Esophagus squamous epithelium (tissue), 5 donors: ENCODE data around the gene ATP10B. TPM values are rescaled to one million over a fixed set of nuclear protein-coding genes. Genes with fewer than 3 reads are reported as not detected.

ENCODE experiments used
- DNase-seq: peaks from one replicate; lab custom pipeline; 2025; lab: John Stamatoyannopoulos, UW
- H3K27ac ChIP-seq, 4 donors: fragments of 200-600 bp; sonication (generic); one replicate each; pipeline ENCODE4 v1.5.1; 2016 to 2019; ENCODE audit warnings: mild to moderate bottlenecking in 1 of 4
- H3K27me3 ChIP-seq, 4 donors: fragments of 200-600 bp; sonication (generic); 1 replicate in 3 of 4; 2 replicates in 1 of 4; pipeline versions ENCODE4 v1.5.1 to v1.6.0; 2017 to 2021; ENCODE audit warnings: antibody characterized with exemption in 1 of 4
- H3K36me3 ChIP-seq, 3 donors: fragments of 200-600 bp; sonication (generic); one replicate each; pipeline ENCODE4 v1.5.1; 2016 to 2019
- H3K4me1 ChIP-seq, 3 donors: fragments of 200-600 bp; sonication (generic); one replicate each; pipeline ENCODE4 v1.5.1; 2017 to 2019
- H3K4me3 ChIP-seq, 4 donors: fragments of 200-600 bp; sonication (generic); 1 replicate in 3 of 4; 2 replicates in 1 of 4; pipeline ENCODE4 v1.5.1; 2016 to 2019; ENCODE audit warnings: mild to moderate bottlenecking in 2 of 4, moderate library complexity in 1 of 4
- H3K9me3 ChIP-seq, 3 donors: fragments of 200-600 bp; sonication (generic); one replicate each; pipeline ENCODE4 v1.5.1; 2016 to 2019
- CTCF ChIP-seq, 6 experiments: fragments of 450-650 bp in 4 of 6; fragments of 200-600 bp in 2 of 6; sonication (generic) in 2 of 6; IDR thresholded peaks; one replicate each; pipeline ENCODE4 v1.5.1; 2016 to 2019; ENCODE audit warnings: antibody characterized with exemption in 6 of 6, mild to moderate bottlenecking in 4 of 6, moderate library complexity in 4 of 6
- POLR2A ChIP-seq, 4 donors: fragments of 450-650 bp; IDR thresholded peaks; one replicate each; pipeline ENCODE4 v1.6.1; 2017; ENCODE audit warnings: antibody characterized with exemption in 4 of 4, mild to moderate bottlenecking in 4 of 4, moderate library complexity in 3 of 4
- WGBS, 2 donors: methylation state at CpG; one replicate each; pipeline ENCODE4 v1.1.5; 2018; 5-methylcytosine and 5-hydroxymethylcytosine counted together
- intact Hi-C: fragments of 100-400 bp; cut with DNase I; formaldehyde crosslinking; loops from one replicate; pipeline ENCODE4 v1.15.0; 2022
- total RNA-seq, 4 donors: library from RNA; depleted of rRNA; stranded (reverse); fragments of >200 nt; gene quantifications; one replicate each; pipeline ENCODE4 v1.1.0, GENCODE V29; 2016
- donor health status: DM: yes; HTN: yes; CAD: no.

Gene ATP10B
- total RNA-seq, 4 donors from 2014 or later = 6.1 to 26.6 (median 14.4) TPM

- Histone ChIP-seq H3K36me3 (no peaks in the 10 kb centered on the region), H3K4me1 (no peaks in the 10 kb centered on the region), H3K27me3 (no peaks in the 10 kb centered on the region), H3K27ac (no peak overlapping the region), H3K4me3 (no peak overlapping the region), H3K9me3 (no peaks in the 10 kb centered on the region)
- intact Hi-C loops = no loop called here
- TF ChIP-seq POLR2A (IDR thresholded peaks at IDR 0.05) (no peak), CTCF (IDR thresholded peaks at IDR 0.05) (no peak)
- 48 to 53% methylated on average over 4 of the region's 4 CpGs for WGBS, 2 donors
- DNase-seq = no peak
These were observed 18.0 kb upstream of the ATP10B start for GRCh38 chr5:160869989-160870521.

GRCh38 chr5:160867976-160868375 is 16.0 kb upstream of the ATP10B start:
- H3K27me3 ChIP-seq = no peaks in the 10 kb centered on the region
- H3K36me3 ChIP-seq = no peaks in the 10 kb centered on the region
- intact Hi-C loops = no loop called here
- TF ChIP-seq CTCF (IDR thresholded peaks at IDR 0.05) (no peak), POLR2A (IDR thresholded peaks at IDR 0.05) (no peak)
- WGBS, 2 donors = 85 to 87% methylated on average over 6 of the region's 6 CpGs
- no peak overlapping the region for H3K4me3 ChIP-seq
- H3K4me1 ChIP-seq = no peaks in the 10 kb centered on the region
- no peak for DNase-seq
- H3K9me3 ChIP-seq = no peaks in the 10 kb centered on the region
- H3K27ac ChIP-seq = no peak overlapping the region

GRCh38 chr5:160851451-160851850 is 560 bp downstream of the ATP10B start:
- Histone ChIP-seq H3K27me3 (no peaks in the 10 kb centered on the region), H3K27ac (no peak overlapping the region), H3K4me1 (no peaks in the 10 kb centered on the region), H3K36me3 (no peaks in the 10 kb centered on the region), H3K9me3 (no peaks in the 10 kb centered on the region), H3K4me3 (no peak overlapping the region)
- intact Hi-C loops = no loop called here
- WGBS, 2 donors = 89 to 96% methylated on average over 2 of the region's 2 CpGs
- no peak for TF ChIP-seq POLR2A (IDR thresholded peaks at IDR 0.05)
- TF ChIP-seq CTCF (IDR thresholded peaks at IDR 0.05) = no peak
- no peak for DNase-seq

- Histone ChIP-seq H3K36me3 (no peaks in the 10 kb centered on the region), H3K27ac (no peak overlapping the region), H3K4me1 (no peaks in the 10 kb centered on the region), H3K9me3 (no peaks in the 10 kb centered on the region), H3K4me3 (no peak overlapping the region), H3K27me3 (no peaks in the 10 kb centered on the region)
- DNase-seq = no peak
- 77 to 85% methylated on average over 3 of the region's 3 CpGs for WGBS, 2 donors
- intact Hi-C loops = no loop called here
- no peak for TF ChIP-seq POLR2A (IDR thresholded peaks at IDR 0.05)
- TF ChIP-seq CTCF (IDR thresholded peaks at IDR 0.05) = no peak
These were observed 1.6 kb downstream of the ATP10B start for GRCh38 chr5:160850421-160850820.

DNA sequence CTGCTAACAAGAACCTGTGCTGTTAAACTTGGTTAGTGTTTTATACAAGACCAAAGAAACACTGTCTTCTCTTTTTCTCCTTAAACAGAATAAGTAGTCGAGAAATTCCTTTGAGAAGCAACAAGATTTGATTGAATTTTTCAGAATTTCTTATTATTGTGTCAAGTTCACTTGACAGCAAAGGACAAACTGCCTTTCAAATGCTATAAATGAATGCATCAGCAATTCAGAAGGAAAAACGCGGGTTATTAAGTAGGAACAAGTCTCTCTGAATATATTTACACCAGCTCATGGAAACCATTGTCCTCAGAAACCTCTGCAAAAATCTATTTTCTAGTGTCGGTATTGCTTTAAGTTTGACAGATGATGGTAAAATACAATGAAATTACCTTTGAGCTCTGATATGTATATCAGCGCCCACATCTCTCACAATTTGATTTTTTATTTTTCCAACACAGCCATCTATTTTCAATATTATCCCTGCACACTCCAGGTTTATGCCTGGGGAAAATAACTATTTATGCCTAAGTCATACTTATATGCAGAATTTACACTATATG is 4.4 kb downstream of the ATP10B start:
- TF ChIP-seq POLR2A (IDR thresholded peaks at IDR 0.05) = no peak
- TF ChIP-seq CTCF (IDR thresholded peaks at IDR 0.05) = no peak
- H3K27me3 ChIP-seq = no peaks in the 10 kb centered on the region
- no peaks in the 10 kb centered on the region for H3K36me3 ChIP-seq
- no peaks in the 10 kb centered on the region for H3K9me3 ChIP-seq
- no peak for DNase-seq
- no peaks in the 10 kb centered on the region for H3K4me1 ChIP-seq
- no peak overlapping the region for H3K4me3 ChIP-seq
- intact Hi-C loops = no loop called here
- H3K27ac ChIP-seq = no peak overlapping the region
- 77 to 82% methylated on average over 5 of the region's 5 CpGs for WGBS, 2 donors
